GM23338 (cell line): ENCODE measurements around the gene ANKFN1. TPM values are rescaled to one million over a fixed set of nuclear protein-coding genes. Genes with fewer than 3 reads are reported as not detected.

ENCODE experiments used
- ATAC-seq: fragments of 200-7000 bp; cut with Tn5 transposase; 3 replicates; pipeline ENCODE4 v1.9.1; 2020
- DNase-seq: peaks from one replicate; pipeline ENCODE4 v3.0.0-alpha.2; 2015; ENCODE audit warnings: low spot score
- H2AFZ ChIP-seq: fragments of 200-600 bp; sonication (generic); 2 replicates; pipeline ENCODE4 v1.8.0; 2016; ENCODE audit warnings: antibody characterized with exemption, mild to moderate bottlenecking, moderate library complexity
- H3F3A ChIP-seq: fragments of 200-600 bp; sonication (generic); replicated peaks from 2 replicates; pipeline ENCODE4 v1.8.0; 2017; ENCODE audit warnings: antibody characterized with exemption, mixed run types, low read depth
- H3K27ac ChIP-seq: fragments of 200-600 bp; sonication (generic); 2 replicates; pipeline ENCODE4 v1.6.1; 2016; ENCODE audit warnings: low read depth
- H3K27me3 ChIP-seq: fragments of 200-600 bp; sonication (generic); 2 replicates; pipeline ENCODE4 v1.8.0; 2016; ENCODE audit warnings: mild to moderate bottlenecking, mixed run types, moderate library complexity; ENCODE audit not compliant: insufficient read depth
- H3K36me3 ChIP-seq: fragments of 200-600 bp; sonication (generic); 2 replicates; pipeline ENCODE4 v1.8.0; 2016; ENCODE audit warnings: mild to moderate bottlenecking; ENCODE audit not compliant: insufficient read depth
- H3K4me1 ChIP-seq: fragments of 200-600 bp; sonication (generic); 2 replicates; pipeline ENCODE4 v1.8.0; 2016; ENCODE audit warnings: mild to moderate bottlenecking, moderate library complexity; ENCODE audit not compliant: insufficient read depth
- H3K4me2 ChIP-seq: fragments of 200-600 bp; sonication (generic); 2 replicates; pipeline ENCODE4 v1.7.1; 2017; ENCODE audit warnings: mixed run types
- H3K4me3 ChIP-seq: fragments of 200-600 bp; sonication (generic); 2 replicates; pipeline ENCODE4 v1.6.1; 2016; ENCODE audit warnings: mixed run types
- H3K79me2 ChIP-seq: fragments of 200-600 bp; sonication (generic); replicated peaks from 2 replicates; pipeline ENCODE4 v1.8.0; 2017; ENCODE audit warnings: mild to moderate bottlenecking; ENCODE audit not compliant: insufficient read depth
- H3K9me2 ChIP-seq: fragments of 200-600 bp; sonication (generic); 2 replicates; pipeline ENCODE4 v1.8.0; 2017; ENCODE audit not compliant: insufficient read depth
- H4K20me1 ChIP-seq: fragments of 200-600 bp; sonication (generic); replicated peaks from 2 replicates; pipeline ENCODE4 v1.8.0; 2017; ENCODE audit warnings: mild to moderate bottlenecking; ENCODE audit not compliant: insufficient read depth
- H3K27ac Mint-ChIP-seq: 2 replicates; pipeline ENCODE4 v1.8.0; 2020; ENCODE audit warnings: inconsistent platforms, mild to moderate bottlenecking, moderate library complexity, mixed read lengths
- H3K27me3 Mint-ChIP-seq: 3 replicates; pipeline ENCODE4 v1.8.0; 2022; ENCODE audit warnings: low read depth, mild to moderate bottlenecking, moderate library complexity, mixed read lengths, inconsistent platforms; ENCODE audit not compliant: insufficient read depth, poor library complexity
- H3K36me3 Mint-ChIP-seq: 3 replicates; pipeline ENCODE4 v1.8.0; 2021; ENCODE audit warnings: low read depth, mild to moderate bottlenecking, inconsistent platforms, moderate library complexity, mixed read lengths
- H3K4me1 Mint-ChIP-seq: 3 replicates; pipeline ENCODE4 v1.8.0; 2020; ENCODE audit warnings: mild to moderate bottlenecking, inconsistent platforms, mixed read lengths
- H3K4me3 Mint-ChIP-seq: 3 replicates; pipeline ENCODE4 v1.8.0; 2021; ENCODE audit warnings: moderate library complexity, mild to moderate bottlenecking, inconsistent platforms, mixed read lengths
- H3K9me3 Mint-ChIP-seq: 3 replicates; pipeline ENCODE4 v1.8.0; 2020; ENCODE audit warnings: moderate library complexity, mild to moderate bottlenecking, inconsistent platforms, mixed read lengths
- ETS1 ChIP-seq: IDR thresholded peaks from 2 replicates; pipeline ENCODE4 v1.6.1; 2016; ENCODE audit warnings: antibody characterized with exemption
- EZH2 ChIP-seq: fragments of 200-600 bp; sonication (generic); IDR thresholded peaks from one replicate; pipeline ENCODE4 v1.8.0; 2017; ENCODE audit warnings: antibody characterized with exemption, mild to moderate bottlenecking, low read depth; ENCODE audit not compliant: unreplicated experiment
- EZH2phosphoT487 ChIP-seq: fragments of 200-600 bp; sonication (generic); IDR thresholded peaks from one replicate; pipeline ENCODE4 v1.8.1; 2018; ENCODE audit warnings: antibody characterized with exemption; ENCODE audit not compliant: unreplicated experiment
- NANOG ChIP-seq: IDR thresholded peaks from 2 replicates; pipeline ENCODE4 v1.6.1; 2016; ENCODE audit warnings: antibody characterized with exemption, borderline replicate concordance
- POLR2AphosphoS5 ChIP-seq: IDR thresholded peaks from 2 replicates; pipeline ENCODE4 v1.6.1; 2016; ENCODE audit warnings: antibody characterized with exemption, low read depth
- STAT1 ChIP-seq: IDR thresholded peaks from one replicate; pipeline ENCODE4 v1.6.1; 2016; ENCODE audit warnings: antibody characterized with exemption; ENCODE audit not compliant: unreplicated experiment
- polyA plus RNA-seq: library from polyadenylated mRNA; unstranded; fragments of >200 nt; fragmentation: Nextera tagmentation; extraction: Ambion mirVana; gene quantifications from 2 replicates; pipeline ENCODE4 v1.2.1, GENCODE V29; 2016
- total RNA-seq: library from RNA; depleted of rRNA; stranded (reverse); fragments of >200 nt; shearing (Covaris generic); gene quantifications from 2 replicates; pipeline ENCODE4 v1.2.3, GENCODE V29; 2014
- TF ChIP-seq, protein P1 (sequence below), 2 experiments: fragments of 200-600 bp in 1 of 2; sonication (generic) in 1 of 2; conservative IDR thresholded peaks; 2 replicates each; pipeline versions ENCODE4 v1.5.1 to v1.6.1; 2016 to 2017; ENCODE audit warnings: antibody characterized with exemption in 2 of 2, low read depth in 2 of 2, mild to moderate bottlenecking in 2 of 2, moderate library complexity in 1 of 2
- TF ChIP-seq, protein P2 (sequence below): fragments of 250-450 bp; sonication (Bioruptor Pico); IDR thresholded peaks from 2 replicates; pipeline ENCODE4 v1.5.0; 2020; ENCODE audit warnings: mild to moderate bottlenecking, moderate library complexity
- TF ChIP-seq, protein P3 (sequence below): IDR thresholded peaks from one replicate; pipeline ENCODE4 v1.6.1; 2018; ENCODE audit warnings: antibody characterized with exemption; ENCODE audit not compliant: unreplicated experiment

Gene ANKFN1
- total and polyA plus RNA-seq, 2 experiments from 2014 or later: not detected

DNA sequence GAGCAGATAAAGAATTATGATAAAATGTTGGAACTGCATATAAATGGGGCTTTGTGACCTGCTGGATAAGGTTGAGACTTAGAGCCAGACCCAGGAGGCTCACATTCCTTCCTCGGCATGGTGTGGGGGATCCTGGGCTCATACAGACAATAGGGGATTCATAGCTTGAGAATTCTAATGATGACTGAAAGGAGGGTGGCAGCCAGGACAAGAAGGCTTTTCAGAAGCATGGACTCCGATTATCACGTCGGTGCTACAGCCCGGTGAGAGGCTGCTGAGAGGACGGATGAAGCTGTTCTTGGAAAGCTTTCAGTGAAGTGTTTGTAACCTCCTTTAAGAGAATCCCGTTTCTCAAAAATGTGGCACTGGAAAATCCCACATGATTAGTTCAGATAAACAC, 167.2 kb downstream of the ANKFN1 start (continued):
- TF ChIP-seq NANOG (no peak), EZH2 (no peak), ETS1 (no peak)
- TF ChIP-seq, protein P1, sequence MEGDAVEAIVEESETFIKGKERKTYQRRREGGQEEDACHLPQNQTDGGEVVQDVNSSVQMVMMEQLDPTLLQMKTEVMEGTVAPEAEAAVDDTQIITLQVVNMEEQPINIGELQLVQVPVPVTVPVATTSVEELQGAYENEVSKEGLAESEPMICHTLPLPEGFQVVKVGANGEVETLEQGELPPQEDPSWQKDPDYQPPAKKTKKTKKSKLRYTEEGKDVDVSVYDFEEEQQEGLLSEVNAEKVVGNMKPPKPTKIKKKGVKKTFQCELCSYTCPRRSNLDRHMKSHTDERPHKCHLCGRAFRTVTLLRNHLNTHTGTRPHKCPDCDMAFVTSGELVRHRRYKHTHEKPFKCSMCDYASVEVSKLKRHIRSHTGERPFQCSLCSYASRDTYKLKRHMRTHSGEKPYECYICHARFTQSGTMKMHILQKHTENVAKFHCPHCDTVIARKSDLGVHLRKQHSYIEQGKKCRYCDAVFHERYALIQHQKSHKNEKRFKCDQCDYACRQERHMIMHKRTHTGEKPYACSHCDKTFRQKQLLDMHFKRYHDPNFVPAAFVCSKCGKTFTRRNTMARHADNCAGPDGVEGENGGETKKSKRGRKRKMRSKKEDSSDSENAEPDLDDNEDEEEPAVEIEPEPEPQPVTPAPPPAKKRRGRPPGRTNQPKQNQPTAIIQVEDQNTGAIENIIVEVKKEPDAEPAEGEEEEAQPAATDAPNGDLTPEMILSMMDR (conservative IDR thresholded peaks at IDR 0.05; ENCODE audit: low read depth in 2 of 2): no peak

- Mint-ChIP-seq H3K4me1 (peaks cover 24% of the 10 kb centered on the region; the same call in 2 of the 3 replicates), H3K4me3 (no peak overlapping the region), H3K27me3 (no peaks in the 10 kb centered on the region), H3K36me3 (no peaks in the 10 kb centered on the region), H3K27ac (no peak overlapping the region), H3K9me3 (no peaks in the 10 kb centered on the region)
- H3K4me2 ChIP-seq: no peak overlapping the region
- H3K27me3 ChIP-seq: no peaks in the 10 kb centered on the region
- H2AFZ ChIP-seq: no peak overlapping the region
- ATAC-seq (no peak), DNase-seq (no peak)
- H3F3A ChIP-seq: no peaks in the 10 kb centered on the region
- H3K27ac ChIP-seq: no peak overlapping the region
- no peak overlapping the region for H3K4me3 ChIP-seq
- H3K79me2 ChIP-seq: no peaks in the 10 kb centered on the region
- H3K36me3 ChIP-seq: no peaks in the 10 kb centered on the region
- H4K20me1 ChIP-seq: no peaks in the 10 kb centered on the region
- H3K4me1 ChIP-seq: peaks cover 27% of the 10 kb centered on the region
- no peaks in the 10 kb centered on the region for H3K9me2 ChIP-seq
- TF ChIP-seq, protein P1 (conservative IDR thresholded peaks at IDR 0.05; ENCODE audit: low read depth in 2 of 2): no peak
- TF ChIP-seq EZH2 (no peak), STAT1 (no peak), EZH2phosphoT487 (no peak), NANOG (no peak), POLR2AphosphoS5 (no peak)
- TF ChIP-seq, protein P2, sequence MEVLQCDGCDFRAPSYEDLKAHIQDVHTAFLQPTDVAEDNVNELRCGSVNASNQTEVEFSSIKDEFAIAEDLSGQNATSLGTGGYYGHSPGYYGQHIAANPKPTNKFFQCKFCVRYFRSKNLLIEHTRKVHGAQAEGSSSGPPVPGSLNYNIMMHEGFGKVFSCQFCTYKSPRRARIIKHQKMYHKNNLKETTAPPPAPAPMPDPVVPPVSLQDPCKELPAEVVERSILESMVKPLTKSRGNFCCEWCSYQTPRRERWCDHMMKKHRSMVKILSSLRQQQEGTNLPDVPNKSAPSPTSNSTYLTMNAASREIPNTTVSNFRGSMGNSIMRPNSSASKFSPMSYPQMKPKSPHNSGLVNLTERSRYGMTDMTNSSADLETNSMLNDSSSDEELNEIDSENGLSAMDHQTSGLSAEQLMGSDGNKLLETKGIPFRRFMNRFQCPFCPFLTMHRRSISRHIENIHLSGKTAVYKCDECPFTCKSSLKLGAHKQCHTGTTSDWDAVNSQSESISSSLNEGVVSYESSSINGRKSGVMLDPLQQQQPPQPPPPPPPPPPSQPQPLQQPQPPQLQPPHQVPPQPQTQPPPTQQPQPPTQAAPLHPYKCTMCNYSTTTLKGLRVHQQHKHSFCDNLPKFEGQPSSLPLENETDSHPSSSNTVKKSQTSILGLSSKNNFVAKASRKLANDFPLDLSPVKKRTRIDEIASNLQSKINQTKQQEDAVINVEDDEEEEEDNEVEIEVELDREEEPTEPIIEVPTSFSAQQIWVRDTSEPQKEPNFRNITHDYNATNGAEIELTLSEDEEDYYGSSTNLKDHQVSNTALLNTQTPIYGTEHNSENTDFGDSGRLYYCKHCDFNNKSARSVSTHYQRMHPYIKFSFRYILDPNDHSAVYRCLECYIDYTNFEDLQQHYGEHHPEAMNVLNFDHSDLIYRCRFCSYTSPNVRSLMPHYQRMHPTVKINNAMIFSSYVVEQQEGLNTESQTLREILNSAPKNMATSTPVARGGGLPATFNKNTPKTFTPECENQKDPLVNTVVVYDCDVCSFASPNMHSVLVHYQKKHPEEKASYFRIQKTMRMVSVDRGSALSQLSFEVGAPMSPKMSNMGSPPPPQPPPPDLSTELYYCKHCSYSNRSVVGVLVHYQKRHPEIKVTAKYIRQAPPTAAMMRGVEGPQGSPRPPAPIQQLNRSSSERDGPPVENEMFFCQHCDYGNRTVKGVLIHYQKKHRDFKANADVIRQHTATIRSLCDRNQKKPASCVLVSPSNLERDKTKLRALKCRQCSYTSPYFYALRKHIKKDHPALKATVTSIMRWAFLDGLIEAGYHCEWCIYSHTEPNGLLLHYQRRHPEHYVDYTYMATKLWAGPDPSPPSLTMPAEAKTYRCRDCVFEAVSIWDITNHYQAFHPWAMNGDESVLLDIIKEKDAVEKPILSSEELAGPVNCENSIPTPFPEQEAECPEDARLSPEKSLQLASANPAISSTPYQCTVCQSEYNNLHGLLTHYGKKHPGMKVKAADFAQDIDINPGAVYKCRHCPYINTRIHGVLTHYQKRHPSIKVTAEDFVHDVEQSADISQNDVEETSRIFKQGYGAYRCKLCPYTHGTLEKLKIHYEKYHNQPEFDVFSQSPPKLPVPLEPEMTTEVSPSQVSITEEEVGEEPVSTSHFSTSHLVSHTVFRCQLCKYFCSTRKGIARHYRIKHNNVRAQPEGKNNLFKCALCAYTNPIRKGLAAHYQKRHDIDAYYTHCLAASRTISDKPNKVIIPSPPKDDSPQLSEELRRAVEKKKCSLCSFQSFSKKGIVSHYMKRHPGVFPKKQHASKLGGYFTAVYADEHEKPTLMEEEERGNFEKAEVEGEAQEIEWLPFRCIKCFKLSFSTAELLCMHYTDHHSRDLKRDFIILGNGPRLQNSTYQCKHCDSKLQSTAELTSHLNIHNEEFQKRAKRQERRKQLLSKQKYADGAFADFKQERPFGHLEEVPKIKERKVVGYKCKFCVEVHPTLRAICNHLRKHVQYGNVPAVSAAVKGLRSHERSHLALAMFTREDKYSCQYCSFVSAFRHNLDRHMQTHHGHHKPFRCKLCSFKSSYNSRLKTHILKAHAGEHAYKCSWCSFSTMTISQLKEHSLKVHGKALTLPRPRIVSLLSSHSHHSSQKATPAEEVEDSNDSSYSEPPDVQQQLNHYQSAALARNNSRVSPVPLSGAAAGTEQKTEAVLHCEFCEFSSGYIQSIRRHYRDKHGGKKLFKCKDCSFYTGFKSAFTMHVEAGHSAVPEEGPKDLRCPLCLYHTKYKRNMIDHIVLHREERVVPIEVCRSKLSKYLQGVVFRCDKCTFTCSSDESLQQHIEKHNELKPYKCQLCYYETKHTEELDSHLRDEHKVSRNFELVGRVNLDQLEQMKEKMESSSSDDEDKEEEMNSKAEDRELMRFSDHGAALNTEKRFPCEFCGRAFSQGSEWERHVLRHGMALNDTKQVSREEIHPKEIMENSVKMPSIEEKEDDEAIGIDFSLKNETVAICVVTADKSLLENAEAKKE (CRISPR knock-in tag): no peak
- TF ChIP-seq, protein P3, sequence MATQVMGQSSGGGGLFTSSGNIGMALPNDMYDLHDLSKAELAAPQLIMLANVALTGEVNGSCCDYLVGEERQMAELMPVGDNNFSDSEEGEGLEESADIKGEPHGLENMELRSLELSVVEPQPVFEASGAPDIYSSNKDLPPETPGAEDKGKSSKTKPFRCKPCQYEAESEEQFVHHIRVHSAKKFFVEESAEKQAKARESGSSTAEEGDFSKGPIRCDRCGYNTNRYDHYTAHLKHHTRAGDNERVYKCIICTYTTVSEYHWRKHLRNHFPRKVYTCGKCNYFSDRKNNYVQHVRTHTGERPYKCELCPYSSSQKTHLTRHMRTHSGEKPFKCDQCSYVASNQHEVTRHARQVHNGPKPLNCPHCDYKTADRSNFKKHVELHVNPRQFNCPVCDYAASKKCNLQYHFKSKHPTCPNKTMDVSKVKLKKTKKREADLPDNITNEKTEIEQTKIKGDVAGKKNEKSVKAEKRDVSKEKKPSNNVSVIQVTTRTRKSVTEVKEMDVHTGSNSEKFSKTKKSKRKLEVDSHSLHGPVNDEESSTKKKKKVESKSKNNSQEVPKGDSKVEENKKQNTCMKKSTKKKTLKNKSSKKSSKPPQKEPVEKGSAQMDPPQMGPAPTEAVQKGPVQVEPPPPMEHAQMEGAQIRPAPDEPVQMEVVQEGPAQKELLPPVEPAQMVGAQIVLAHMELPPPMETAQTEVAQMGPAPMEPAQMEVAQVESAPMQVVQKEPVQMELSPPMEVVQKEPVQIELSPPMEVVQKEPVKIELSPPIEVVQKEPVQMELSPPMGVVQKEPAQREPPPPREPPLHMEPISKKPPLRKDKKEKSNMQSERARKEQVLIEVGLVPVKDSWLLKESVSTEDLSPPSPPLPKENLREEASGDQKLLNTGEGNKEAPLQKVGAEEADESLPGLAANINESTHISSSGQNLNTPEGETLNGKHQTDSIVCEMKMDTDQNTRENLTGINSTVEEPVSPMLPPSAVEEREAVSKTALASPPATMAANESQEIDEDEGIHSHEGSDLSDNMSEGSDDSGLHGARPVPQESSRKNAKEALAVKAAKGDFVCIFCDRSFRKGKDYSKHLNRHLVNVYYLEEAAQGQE: no peak
These were observed 169.7 kb downstream of the ANKFN1 start for GRCh38 chr17:56322991-56323390.
